Activated CD8-positive, alpha-beta memory T cell treated with anti-CD3 and anti-CD28 coated beads, Interleukin-2, amount 50 U/mL, for 4 hours (primary cell): Measurements from ENCODE around the gene RSRC1.
"Not testable (repeated sequence)": the region's sequence is repeated elsewhere in the genome, so short reads cannot be mapped to it uniquely, and the experiment has no call there.

ENCODE experiments used
- DNase-seq: peaks from one replicate; pipeline ENCODE4 v3.0.0-alpha.2; 2020

RSRC1 gene

GRCh38 chr3:158333736-158334135 is 223.8 kb downstream of the RSRC1 start:
- no peak for DNase-seq

- no peak for DNase-seq
These were observed 227.2 kb downstream of the RSRC1 start for GRCh38 chr3:158337110-158337509.

GRCh38 chr3:158339638-158340037 is 229.7 kb downstream of the RSRC1 start:
- DNase-seq: no peak

- DNase-seq: not testable (repeated sequence)
These were observed 231.1 kb downstream of the RSRC1 start for GRCh38 chr3:158340951-158341350.

GRCh38 chr3:158347966-158348365 is 238.1 kb downstream of the RSRC1 start:
- no peak for DNase-seq

GRCh38 chr3:158350971-158351370 is 241.1 kb downstream of the RSRC1 start:
- DNase-seq: no peak

GRCh38 chr3:158352551-158352950 is 242.7 kb downstream of the RSRC1 start:
- no peak for DNase-seq

- DNase-seq: no peak
These were observed 244.8 kb downstream of the RSRC1 start for GRCh38 chr3:158354713-158355112.

- DNase-seq: no peak
These were observed 246.0 kb downstream of the RSRC1 start for GRCh38 chr3:158355623-158356588.

GRCh38 chr3:158359339-158359738 is 249.4 kb downstream of the RSRC1 start:
- DNase-seq: no peak

- DNase-seq: no peak
These were observed 251.0 kb downstream of the RSRC1 start for GRCh38 chr3:158360756-158361448.

- no peak for DNase-seq
These were observed 258.4 kb downstream of the RSRC1 start for GRCh38 chr3:158368271-158368670.

- no peak for DNase-seq
These were observed 259.4 kb downstream of the RSRC1 start for GRCh38 chr3:158369279-158369678.

GRCh38 chr3:158379517-158379916 is 269.6 kb downstream of the RSRC1 start:
- DNase-seq: no peak

- no peak for DNase-seq
These were observed 271.5 kb downstream of the RSRC1 start for GRCh38 chr3:158381262-158381868.

GRCh38 chr3:158382479-158382878 is 272.6 kb downstream of the RSRC1 start:
- DNase-seq: no peak

GRCh38 chr3:158384019-158384418 is 274.1 kb downstream of the RSRC1 start:
- DNase-seq: no peak

- no peak for DNase-seq
These were observed 285.5 kb downstream of the RSRC1 start for GRCh38 chr3:158395421-158395820.

GRCh38 chr3:158402590-158402989 is 292.7 kb downstream of the RSRC1 start:
- DNase-seq: no peak

GRCh38 chr3:158403013-158403412 is 293.1 kb downstream of the RSRC1 start:
- no peak for DNase-seq

GRCh38 chr3:158404131-158404718 is 294.3 kb downstream of the RSRC1 start:
- no peak for DNase-seq

GRCh38 chr3:158405507-158405906 is 295.6 kb downstream of the RSRC1 start:
- DNase-seq: no peak

GRCh38 chr3:158407844-158408517 is 298.1 kb downstream of the RSRC1 start:
- no peak for DNase-seq
